Ovary (tissue), 9 donors: ENCODE data around the gene RD3L. TPM values are rescaled to one million over a fixed set of nuclear protein-coding genes. Genes with fewer than 3 reads are reported as not detected.

Experiments used
- DNase-seq, 5 donors: peaks; one replicate each; pipeline ENCODE4 v3.0.0-alpha.2; 2019 to 2020
- H3K27ac ChIP-seq, 2 donors: fragments of 200-600 bp; one replicate each; pipeline versions ENCODE4 v1.5.1 to v1.8.0; 2019 to 2022
- H3K27me3 ChIP-seq: fragments of 200-600 bp; one replicate; pipeline ENCODE4 v1.8.0; 2022
- H3K36me3 ChIP-seq: fragments of 200-600 bp; sonication (generic); one replicate; pipeline ENCODE4 v1.5.1; 2019
- H3K4me1 ChIP-seq: one replicate; pipeline ENCODE4 v1.8.1; 2013; ENCODE audit warnings: mild to moderate bottlenecking, moderate library complexity; ENCODE audit not compliant: insufficient read depth
- H3K4me3 ChIP-seq: fragments of 200-600 bp; sonication (generic); one replicate; pipeline ENCODE4 v1.5.1; 2017
- H3K9me3 ChIP-seq, 2 donors: fragments of 200-600 bp in 1 of 2; sonication (generic) in 1 of 2; one replicate each; pipeline versions ENCODE4 v1.5.1 to v1.8.1; 2013 to 2019; ENCODE audit warnings: mild to moderate bottlenecking in 1 of 2, moderate library complexity in 1 of 2
- CTCF ChIP-seq, 3 donors: fragments of 450-650 bp in 2 of 3; fragments of 200-600 bp in 1 of 3; IDR thresholded peaks; one replicate each; pipeline versions ENCODE4 v1.5.1 to v1.8.0; 2016 to 2022; ENCODE audit warnings: antibody characterized with exemption in 3 of 3, mild to moderate bottlenecking in 1 of 3
- EP300 ChIP-seq: sonication (generic); formaldehyde crosslinking; IDR thresholded peaks from one replicate; pipeline ENCODE4 v1.6.1; 2017; ENCODE audit warnings: antibody characterized with exemption
- POLR2A ChIP-seq: fragments of 450-650 bp; IDR thresholded peaks from one replicate; pipeline ENCODE4 v1.6.1; 2017; ENCODE audit warnings: antibody characterized with exemption, mild to moderate bottlenecking, moderate library complexity
- WGBS, 3 donors: extraction: QIAGEN DNeasy Blood & Tissue Kit in 1 of 3; methylation state at CpG; one replicate each; pipeline versions ENCODE4 v1.1.5 to v1.1.7; 2013 to 2017; 5-methylcytosine and 5-hydroxymethylcytosine counted together
- intact Hi-C, 4 donors: fragments of 100-400 bp; cut with DNase I; formaldehyde crosslinking; loops; one replicate each; pipeline versions ENCODE4 v1.11.0 to v1.15.1; 2022 to 2023
- polyA plus RNA-seq, 2 donors: library from polyadenylated mRNA; stranded (reverse); fragments of 200-250 nt in 1 of 2; fragments of 350-450 nt in 1 of 2; fragmentation: Illumina TruSeq in 1 of 2; extraction: RNeasy Lipid Tissue Mini Kit (QIAGEN cat#74804) in 1 of 2; gene quantifications; one replicate each; pipeline ENCODE4 v1.2.3, GENCODE V29; 2013 to 2014
- total RNA-seq, 7 donors: library from RNA; depleted of rRNA in 2 of 7; stranded (reverse); fragments of >200 nt in 2 of 7; fragmentation: NEBNext Ultra II Directional in 3 of 7; extraction: Animal tissue kit (Norgen Biotek cat#: 25700) in 3 of 7; gene quantifications; one replicate each; pipeline versions ENCODE4 v1.1.0 to v1.2.4, GENCODE V29; 2016 to 2023
- donor health status: DM: no; HTN: no; CAD: no; lungs with moderate emphysema.
- donor health status: DM: no; HTN: no; CAD: no.
- donor health status: Bipolar disorder and iron deficiency.
- donor health status: DM: yes; HTN: yes; CAD: no.
- donor health status: DM: no; HTN: no; CAD: no.
- donor health status: DM: yes; HTN: yes; CAD: no.

Gene RD3L
- total and polyA plus RNA-seq, 9 donors = not detected

GRCh38 chr14:103931422-103931821 is 10.9 kb downstream of the RD3L start:
- no peak for DNase-seq
- 77 to 83% (median 83%) methylated on average over 3 of the region's 3 CpGs for WGBS, 3 donors
- H3K9me3 ChIP-seq = no peaks in the 10 kb centered on the region
- intact Hi-C loops = no loop called here
- no peaks in the 10 kb centered on the region for H3K4me1 ChIP-seq
- no peak overlapping the region for H3K27ac ChIP-seq
- H3K27me3 ChIP-seq = no peaks in the 10 kb centered on the region
- TF ChIP-seq POLR2A (no peak), EP300 (no peak)
- H3K4me3 ChIP-seq = no peak overlapping the region
- H3K36me3 ChIP-seq = no peaks in the 10 kb centered on the region

- no peaks in the 10 kb centered on the region for H3K9me3 ChIP-seq
- H3K4me3 ChIP-seq = no peak overlapping the region
- no peaks in the 10 kb centered on the region for H3K27me3 ChIP-seq
- DNase-seq = no peak
- no peak overlapping the region for H3K27ac ChIP-seq
- intact Hi-C loops = no loop called here
- TF ChIP-seq CTCF (IDR thresholded peaks at IDR 0.05) = no peak
- no peak for TF ChIP-seq EP300
- TF ChIP-seq POLR2A = no peak
- H3K36me3 ChIP-seq = no peaks in the 10 kb centered on the region
- whole genome bisulfite sequencing, 3 donors = 80 to 83% (median 81%) methylated on average over 14 of the region's 14 CpGs
- no peaks in the 10 kb centered on the region for H3K4me1 ChIP-seq
These were observed 12.2 kb downstream of the RD3L start for GRCh38 chr14:103930051-103930604.

GRCh38 chr14:103928011-103928890 is 14.1 kb downstream of the RD3L start, which contains the start of gene TDRD9:
TDRD9 (plus strand) TSS chr14:103928456; CDS start chr14:103928510, 54 bp downstream.
- intact Hi-C loops = no loop called here

GRCh38 chr14:103927566-103927965 is 14.8 kb downstream of the RD3L start:
- Histone ChIP-seq H3K9me3 (no peaks in the 10 kb centered on the region), H3K4me3 (no peak overlapping the region)
- 90 to 92% (median 91%) methylated on average over 18 of the region's 18 CpGs for WGBS, 3 donors

More at GRCh38 chr14:103928011-103928890, 14.1 kb downstream of the RD3L start, which contains the start of gene TDRD9:
- H3K27ac ChIP-seq = no peak within 1 kb of the TSS
- no peaks in the 10 kb centered on the region for H3K9me3 ChIP-seq
- H3K36me3 ChIP-seq = no peaks in the 10 kb centered on the region
- WGBS, 3 donors = 50 to 70% (median 56%) methylated on average over 88 to 97 of the region's 97 CpGs
- no peak within 1 kb of the TSS for H3K4me3 ChIP-seq
- DNase-seq = no peak
- no peaks in the 10 kb centered on the region for H3K4me1 ChIP-seq
- H3K27me3 ChIP-seq = no peaks in the 10 kb centered on the region
- TF ChIP-seq EP300 (no peak), CTCF (IDR thresholded peaks at IDR 0.05) (no peak)

More at GRCh38 chr14:103927566-103927965, 14.8 kb downstream of the RD3L start:
- intact Hi-C loops = no loop called here
- Histone ChIP-seq H3K27ac (no peak overlapping the region), H3K36me3 (no peaks in the 10 kb centered on the region), H3K4me1 (no peaks in the 10 kb centered on the region), H3K27me3 (no peaks in the 10 kb centered on the region)
- no peak for DNase-seq
- TF ChIP-seq EP300 = no peak
- no peak for TF ChIP-seq POLR2A
- TF ChIP-seq CTCF (IDR thresholded peaks at IDR 0.05) = no peak
